ENCODE measurements around the gene COL28A1. TPM values are rescaled to one million over a fixed set of nuclear protein-coding genes. Genes with fewer than 3 reads are reported as not detected.

The COL28A1 gene
- total and polyA plus RNA-seq, 2 of the 13 experiments (the other 11 are each of a cell fraction or from before 2014, with no cell fraction given): 0.07 to 0.15 TPM

- TF ChIP-seq ZXDC (CRISPR knock-in tag; IDR thresholded peaks at IDR 0.05) (no peak), ZNF564 (CRISPR knock-in tag; IDR thresholded peaks at IDR 0.05) (peak; percentile 79), CSRNP1 (CRISPR knock-in tag; IDR thresholded peaks at IDR 0.05) (no peak; the same call in 1 of the 2 replicates), ZNF138 (CRISPR knock-in tag; IDR thresholded peaks at IDR 0.05; ENCODE audit: low read depth) (no peak), MAZ (IDR thresholded peaks at IDR 0.05; ENCODE audit: borderline replicate concordance, low read depth, low read length) (peak; percentile 56; the same call in 1 of the 2 replicates), MAZ (CRISPR knock-in tag; IDR thresholded peaks at IDR 0.05; ENCODE audit: low read depth) (peak; percentile 80), CREB1 (IDR thresholded peaks at IDR 0.05) (no peak), CREB1 (CRISPR knock-in tag; IDR thresholded peaks at IDR 0.05) (no peak), XRCC5 (optimal IDR thresholded peaks at IDR 0.05; ENCODE audit: low read length) (peak; percentile 74), IKZF5 (CRISPR knock-in tag; IDR thresholded peaks at IDR 0.05) (0 out of 2 replicates have a peak, but pooled peaks have one; percentile 11), HIVEP1 (CRISPR knock-in tag; IDR thresholded peaks at IDR 0.05) (no peak), POLR2A (IDR thresholded peaks at IDR 0.05; ENCODE audit: insufficient read depth in 1 of 2, low read depth in 2 of 2, low read length in 2 of 2) (peak; percentile 70 to 76), ZNF710 (CRISPR knock-in tag; IDR thresholded peaks at IDR 0.05; ENCODE audit: borderline replicate concordance) (no peak), SKI (IDR thresholded peaks at IDR 0.05; ENCODE audit: partially characterized antibody) (peak; percentile 65), ZBTB2 (CRISPR knock-in tag; IDR thresholded peaks at IDR 0.05; ENCODE audit: low read depth) (peak; percentile 83), ZSCAN9 (CRISPR knock-in tag; IDR thresholded peaks at IDR 0.05; ENCODE audit: borderline replicate concordance) (no peak), SALL1 (CRISPR knock-in tag; IDR thresholded peaks at IDR 0.05) (peak; percentile 70), ARID2 (CRISPR knock-in tag; IDR thresholded peaks at IDR 0.05; ENCODE audit: borderline replicate concordance) (no peak), HOXA5 (CRISPR knock-in tag; IDR thresholded peaks at IDR 0.05) (no peak), RFX3 (CRISPR knock-in tag; IDR thresholded peaks at IDR 0.05) (no peak), ZFP36L2 (CRISPR knock-in tag; IDR thresholded peaks at IDR 0.05) (no peak)
These were observed 31.3 kb upstream of the COL28A1 start, which contains the start of gene MIOS (continued) for GRCh38 chr7:7566651-7567611.

Data from HepG2 (cell line).